Activated T-helper 1 cell treated with anti-CD3 and anti-CD28 coated beads, Interleukin-12 subunit alpha, Interleukin-12 subunit beta, Interleukin-2, Interleukin-4 antibody, amounts not matched to agents 30 ng/mL and 10 ng/mL and 1 ng/mL, durations not matched to agents 14 hours and 24 hours and 36 hours (primary cell): ENCODE measurements around the gene NBEAL2. TPM values are rescaled to one million over a fixed set of nuclear protein-coding genes. Genes with fewer than 3 reads are reported as not detected.

Experiments used
- DNase-seq: peaks from one replicate; pipeline ENCODE4 v3.0.0; 2021; ENCODE audit warnings: low spot score
- H3K27ac Mint-ChIP-seq: one replicate; pipeline ENCODE4 v1.8.0; 2021; ENCODE audit warnings: mild to moderate bottlenecking, mixed read lengths
- H3K27me3 Mint-ChIP-seq: one replicate; pipeline ENCODE4 v1.8.0; 2022; ENCODE audit warnings: mild to moderate bottlenecking, moderate library complexity, mixed read lengths; ENCODE audit not compliant: insufficient read depth
- H3K36me3 Mint-ChIP-seq: one replicate; pipeline ENCODE4 v1.8.0; 2021; ENCODE audit warnings: low read depth, mixed read lengths
- H3K4me1 Mint-ChIP-seq: one replicate; pipeline ENCODE4 v1.8.0; 2021; ENCODE audit warnings: low read depth, mixed read lengths
- H3K4me3 Mint-ChIP-seq: one replicate; pipeline ENCODE4 v1.8.0; 2021; ENCODE audit warnings: mild to moderate bottlenecking, moderate library complexity, mixed read lengths
- H3K9me3 Mint-ChIP-seq: one replicate; pipeline ENCODE4 v1.8.0; 2021; ENCODE audit warnings: mixed read lengths
- intact Hi-C: fragments of 100-400 bp; cut with micrococcal nuclease; formaldehyde crosslinking; loops from one replicate; pipeline ENCODE4 v1.15.1; 2024
- total RNA-seq: library from RNA; stranded (reverse); gene quantifications from 2 replicates; pipeline ENCODE4 v1.2.3, GENCODE V29; 2022

The NBEAL2 gene
- total RNA-seq, 1 donor from 2014 or later, result 118 TPM

DNA sequence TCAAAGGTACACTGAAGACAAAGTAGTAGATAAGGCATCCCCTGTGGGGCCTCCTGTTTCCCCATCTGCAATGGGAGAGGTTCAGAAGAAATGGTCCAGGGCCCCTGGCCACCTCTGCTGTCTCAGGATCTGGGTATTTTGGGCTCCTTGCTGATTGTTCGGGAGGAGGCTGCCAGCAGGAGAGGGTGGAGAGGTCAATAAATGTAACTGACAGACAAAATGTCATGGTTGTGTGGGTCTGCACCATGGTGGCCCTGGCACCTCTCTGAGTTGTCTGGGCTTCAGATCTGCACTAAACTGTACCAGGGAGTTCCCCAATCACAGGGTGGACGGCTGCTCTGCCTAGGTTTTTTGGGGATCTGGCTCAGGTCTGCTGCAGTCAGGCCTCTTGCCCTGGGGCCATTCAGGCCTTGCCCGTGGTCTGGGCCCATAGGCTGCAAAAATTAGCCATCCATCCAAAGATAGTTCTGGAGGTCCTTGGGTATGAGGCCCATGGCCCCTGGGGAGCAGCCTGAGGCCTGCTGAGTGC lies 7.4 kb downstream of the NBEAL2 start:
- peaks cover 27% of the 10 kb centered on the region for H3K36me3 Mint-ChIP-seq
- peak overlapping the region; percentile 83 for H3K4me3 Mint-ChIP-seq
- intact Hi-C loops, result loop anchor here (1.0 to 2.0 kb wide), 3 partner anchors 8 to 38 kb away; partner anchors contain the start of gene NBEAL2
- H3K27ac Mint-ChIP-seq, result peak overlapping the region; percentile 94
- H3K27me3 Mint-ChIP-seq, result no peaks in the 10 kb centered on the region
- peaks cover 87% of the 10 kb centered on the region for H3K4me1 Mint-ChIP-seq
- H3K9me3 Mint-ChIP-seq, result no peaks in the 10 kb centered on the region
- DNase-seq, result no peak

DNA sequence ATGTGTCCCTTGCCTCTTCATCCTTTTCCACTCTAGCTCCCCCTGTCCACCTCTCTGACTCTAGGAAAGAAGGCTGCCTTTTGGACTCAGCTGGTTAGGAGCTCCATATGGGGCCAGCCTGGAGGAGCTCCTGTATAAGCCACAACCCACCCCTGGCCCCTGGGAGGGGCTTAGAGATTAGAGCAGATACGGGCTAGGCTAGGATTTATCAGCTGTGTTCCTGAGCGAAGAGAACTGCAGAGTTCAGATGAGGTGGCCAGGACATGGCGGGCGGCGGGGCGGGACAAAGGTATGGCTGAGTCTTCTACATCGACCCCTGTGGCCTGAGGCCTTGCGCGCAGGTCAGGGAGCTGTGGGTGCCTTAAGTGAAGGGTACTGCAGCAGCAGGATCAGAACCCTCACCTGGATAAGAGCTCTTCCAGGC lies 7.9 kb downstream of the NBEAL2 start:
- intact Hi-C loops, result loop anchor here (1.0 to 2.0 kb wide), 3 partner anchors 8 to 39 kb away; partner anchors contain the start of gene NBEAL2
- H3K4me3 Mint-ChIP-seq, result peak overlapping the region; percentile 83
- H3K4me1 Mint-ChIP-seq, result peaks cover 84% of the 10 kb centered on the region
- peaks cover 27% of the 10 kb centered on the region for H3K36me3 Mint-ChIP-seq
- no peaks in the 10 kb centered on the region for H3K9me3 Mint-ChIP-seq
- H3K27me3 Mint-ChIP-seq, result no peaks in the 10 kb centered on the region
- peak overlapping the region; percentile 94 for H3K27ac Mint-ChIP-seq
- DNase-seq, result no peak

DNA sequence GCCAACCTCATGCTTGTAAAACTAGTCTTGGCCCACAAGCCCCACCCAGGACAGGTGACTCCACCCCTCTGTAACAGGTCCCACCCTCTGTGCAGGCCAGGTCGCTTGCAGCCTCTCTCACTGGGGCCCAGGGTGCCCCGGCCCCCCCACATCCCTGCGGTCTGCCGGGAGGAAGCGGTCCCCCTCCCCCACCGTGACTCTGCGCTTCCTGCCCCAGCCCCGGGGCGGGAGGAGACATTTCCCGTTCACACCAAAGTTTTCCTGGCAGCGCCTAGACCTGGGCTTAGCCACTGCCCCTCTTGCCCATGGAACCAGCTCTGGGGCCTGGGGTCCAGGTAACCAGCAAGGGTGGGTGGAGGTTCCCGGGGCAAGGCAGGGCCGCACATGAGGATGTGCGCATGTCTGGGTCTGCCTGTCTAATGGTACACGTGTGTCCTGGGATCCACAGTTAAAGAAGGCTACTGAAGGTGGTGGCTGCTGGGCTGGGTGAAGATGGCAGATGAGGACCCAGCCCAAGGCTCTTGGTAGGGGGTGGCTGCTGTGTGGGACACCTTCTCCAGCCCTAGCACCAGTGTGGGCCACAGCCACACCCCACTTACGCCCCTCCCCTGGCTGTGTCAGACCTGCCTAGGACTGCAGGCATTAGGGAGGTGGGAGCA lies 8.4 kb downstream of the NBEAL2 start:
- intact Hi-C loops, result loop anchor here (1.0 to 2.0 kb wide), 3 partner anchors 9 to 39 kb away; partner anchors contain the start of gene NBEAL2
- peaks cover 27% of the 10 kb centered on the region for H3K36me3 Mint-ChIP-seq

DNA sequence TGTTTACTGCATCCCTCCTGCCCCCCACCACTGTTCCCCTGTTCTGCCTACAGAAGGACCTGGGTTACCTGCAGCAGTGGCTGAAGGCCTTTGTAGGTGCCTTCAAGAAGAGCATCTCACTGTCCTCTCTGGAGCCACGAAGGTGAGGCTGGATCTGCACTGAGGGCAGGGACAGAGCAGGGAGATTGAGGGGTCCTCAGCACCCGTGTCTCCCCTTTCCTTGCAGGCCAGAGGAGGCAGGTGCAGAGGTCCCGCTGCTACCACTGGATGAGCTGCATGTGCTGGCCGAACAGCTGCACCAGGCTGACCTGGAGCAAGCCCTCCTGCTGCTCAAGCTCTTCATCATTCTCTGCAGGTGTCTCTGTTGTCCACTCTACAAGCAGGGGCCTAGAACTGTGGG lies 9.2 kb downstream of the NBEAL2 start:
- H3K4me3 Mint-ChIP-seq, result peak overlapping the region; percentile 83
- H3K27ac Mint-ChIP-seq, result peak overlapping the region; percentile 94
- peaks cover 27% of the 10 kb centered on the region for H3K36me3 Mint-ChIP-seq
- DNase-seq, result no peak
- peaks cover 74% of the 10 kb centered on the region for H3K4me1 Mint-ChIP-seq
- H3K9me3 Mint-ChIP-seq, result no peaks in the 10 kb centered on the region
- H3K27me3 Mint-ChIP-seq, result no peaks in the 10 kb centered on the region
- intact Hi-C loops, result no loop called here

More for the DNA sequence above, 8.4 kb downstream of the NBEAL2 start:
- peak overlapping the region; percentile 94 for H3K27ac Mint-ChIP-seq
- H3K27me3 Mint-ChIP-seq, result no peaks in the 10 kb centered on the region
- H3K4me3 Mint-ChIP-seq, result peak overlapping the region; percentile 83
- DNase-seq, result peak; percentile 91
- H3K9me3 Mint-ChIP-seq, result no peaks in the 10 kb centered on the region
- H3K4me1 Mint-ChIP-seq, result peaks cover 79% of the 10 kb centered on the region

DNA sequence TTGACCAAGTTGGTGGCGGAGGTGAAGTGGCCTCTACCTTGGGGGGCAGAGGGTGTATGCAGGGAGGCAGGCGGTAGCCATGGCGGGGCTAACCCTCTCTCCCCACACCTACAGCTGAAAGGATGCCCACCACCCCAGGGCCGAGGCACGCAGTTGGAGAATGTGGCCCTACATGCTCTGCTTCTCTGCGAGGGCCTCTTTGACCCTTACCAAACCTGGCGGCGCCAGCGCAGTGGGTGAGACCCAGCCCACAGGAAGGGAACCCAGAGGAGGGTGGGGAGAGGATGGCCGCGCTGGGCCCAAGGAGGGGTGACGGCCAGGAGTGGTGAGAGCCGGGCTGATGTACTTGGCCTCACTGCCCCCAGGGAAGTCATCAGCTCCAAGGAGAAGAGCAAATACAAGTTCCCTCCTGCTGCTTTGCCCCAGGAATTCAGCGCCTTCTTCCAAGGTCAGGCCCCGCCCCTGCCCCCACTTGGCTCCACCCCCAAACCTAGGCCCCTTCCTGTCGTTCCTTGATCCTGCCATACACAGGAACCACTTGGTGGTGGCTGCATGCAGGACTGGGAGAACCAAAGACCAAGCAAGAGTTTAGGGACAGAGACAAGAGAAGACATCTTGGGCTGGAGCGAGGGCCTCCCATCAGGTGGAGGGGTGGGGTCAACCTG lies 9.8 kb downstream of the NBEAL2 start:
- H3K4me3 Mint-ChIP-seq, result peak overlapping the region; percentile 83
- H3K9me3 Mint-ChIP-seq, result no peaks in the 10 kb centered on the region
- peaks cover 30% of the 10 kb centered on the region for H3K36me3 Mint-ChIP-seq
- DNase-seq, result no peak
- intact Hi-C loops, result no loop called here
- peak overlapping the region; percentile 94 for H3K27ac Mint-ChIP-seq
- no peaks in the 10 kb centered on the region for H3K27me3 Mint-ChIP-seq
- H3K4me1 Mint-ChIP-seq, result peaks cover 70% of the 10 kb centered on the region

GRCh38 chr3:46990573-46991374 lies 11.3 kb downstream of the NBEAL2 start:
- no peak overlapping the region for H3K4me3 Mint-ChIP-seq
- intact Hi-C loops, result no loop called here
- no peaks in the 10 kb centered on the region for H3K9me3 Mint-ChIP-seq
- no peak for DNase-seq
- H3K4me1 Mint-ChIP-seq, result peaks cover 56% of the 10 kb centered on the region
- H3K27me3 Mint-ChIP-seq, result no peaks in the 10 kb centered on the region
- H3K27ac Mint-ChIP-seq, result peak overlapping the region; percentile 59
- peaks cover 27% of the 10 kb centered on the region for H3K36me3 Mint-ChIP-seq

GRCh38 chr3:46991406-46992165 lies 12.1 kb downstream of the NBEAL2 start:
- Mint-ChIP-seq H3K4me1 (peaks cover 47% of the 10 kb centered on the region), H3K27me3 (no peaks in the 10 kb centered on the region), H3K4me3 (no peak overlapping the region), H3K9me3 (no peaks in the 10 kb centered on the region), H3K36me3 (peaks cover 27% of the 10 kb centered on the region), H3K27ac (no peak overlapping the region)
- intact Hi-C loops, result no loop called here
- no peak for DNase-seq

GRCh38 chr3:46992231-46992630 lies 12.8 kb downstream of the NBEAL2 start:
- intact Hi-C loops, result no loop called here
- Mint-ChIP-seq H3K36me3 (peaks cover 27% of the 10 kb centered on the region), H3K27me3 (no peaks in the 10 kb centered on the region), H3K4me3 (no peak overlapping the region), H3K27ac (no peak overlapping the region), H3K4me1 (peaks cover 41% of the 10 kb centered on the region), H3K9me3 (no peaks in the 10 kb centered on the region)
- no peak for DNase-seq

DNA sequence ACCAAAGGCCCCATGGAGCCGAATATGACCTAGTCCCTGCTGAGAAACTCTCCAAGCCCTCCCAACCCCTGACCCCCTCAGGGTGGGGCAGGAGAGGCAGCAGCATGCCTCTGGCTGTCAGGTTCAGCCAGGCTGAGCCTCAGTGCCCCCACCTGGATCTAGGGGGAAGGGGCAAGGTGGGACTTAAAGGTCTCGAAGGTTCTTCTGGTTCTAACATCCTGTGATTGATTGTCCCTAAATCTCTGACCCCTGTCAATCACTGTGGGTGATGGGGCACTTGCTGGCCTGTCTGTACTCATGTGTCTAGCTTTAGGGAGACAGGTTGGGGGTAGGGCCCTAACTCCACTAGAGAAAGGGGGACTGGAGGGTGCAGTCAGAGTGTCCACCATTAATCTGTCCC lies 13.8 kb downstream of the NBEAL2 start:
- intact Hi-C loops, result no loop called here
- Mint-ChIP-seq H3K4me3 (no peak overlapping the region), H3K4me1 (peaks cover 33% of the 10 kb centered on the region), H3K9me3 (no peaks in the 10 kb centered on the region), H3K27me3 (no peaks in the 10 kb centered on the region), H3K27ac (no peak overlapping the region), H3K36me3 (peaks cover 30% of the 10 kb centered on the region)
- no peak for DNase-seq

- Mint-ChIP-seq H3K27ac (no peak overlapping the region), H3K4me3 (no peak overlapping the region), H3K36me3 (peaks cover 24% of the 10 kb centered on the region), H3K9me3 (no peaks in the 10 kb centered on the region), H3K4me1 (peaks cover 30% of the 10 kb centered on the region), H3K27me3 (no peaks in the 10 kb centered on the region)
- no peak for DNase-seq
- intact Hi-C loops, result no loop called here
Observed at GRCh38 chr3:46993986-46994385, 14.5 kb downstream of the NBEAL2 start.

DNA sequence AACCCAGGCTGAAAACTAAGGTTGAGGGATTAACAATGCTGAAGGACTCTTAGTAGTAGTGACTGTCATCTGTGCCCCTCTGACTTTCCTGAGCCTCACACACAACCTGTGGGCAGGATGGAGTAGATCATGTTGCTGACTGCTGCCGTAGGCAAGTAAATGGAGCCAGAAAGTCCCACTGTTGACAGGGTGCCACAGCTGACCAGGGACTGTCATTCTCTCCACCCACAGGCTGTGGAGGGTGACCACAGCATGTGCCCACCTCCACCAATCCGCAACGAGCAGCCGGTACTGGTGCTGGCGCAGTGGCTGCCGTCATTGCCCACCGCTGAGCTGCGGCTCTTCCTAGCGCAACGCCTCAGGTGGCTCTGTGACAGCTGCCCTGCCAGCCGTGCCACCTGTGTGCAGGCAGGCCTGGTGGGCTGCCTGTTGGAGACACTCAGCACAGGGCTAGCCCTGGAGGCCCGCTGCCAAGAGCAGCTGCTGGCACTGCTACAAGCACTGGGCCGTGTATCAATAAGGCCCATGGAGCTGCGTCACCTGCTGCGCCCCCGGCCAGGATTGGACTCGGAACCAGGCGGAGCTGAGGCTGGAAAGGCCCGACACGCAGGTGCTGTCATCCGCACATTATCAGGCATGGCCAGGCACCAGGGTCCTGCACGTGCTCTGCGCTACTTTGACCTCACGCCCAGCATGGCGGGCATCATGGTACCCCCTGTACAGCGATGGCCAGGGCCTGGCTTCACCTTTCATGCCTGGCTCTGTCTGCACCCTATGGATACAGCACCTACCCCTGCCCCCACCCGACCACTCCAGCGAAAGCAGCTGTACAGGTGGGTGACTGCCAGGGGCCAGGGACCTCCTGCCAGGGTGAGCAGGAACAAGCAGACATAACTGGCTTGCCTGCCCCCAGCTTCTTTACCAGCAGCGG lies 15.6 kb downstream of the NBEAL2 start:
- intact Hi-C loops, result no loop called here
- Mint-ChIP-seq H3K4me3 (no peak overlapping the region), H3K36me3 (peaks cover 18% of the 10 kb centered on the region), H3K9me3 (no peaks in the 10 kb centered on the region), H3K27ac (no peak overlapping the region), H3K27me3 (no peaks in the 10 kb centered on the region), H3K4me1 (peaks cover 20% of the 10 kb centered on the region)
- no peak for DNase-seq
